WTC11 (cell line): ENCODE measurements around the gene CTTNBP2.

ENCODE experiments used
- ESRRA ChIP-seq: sonication (generic); formaldehyde crosslinking; IDR thresholded peaks from 2 replicates; pipeline ENCODE4 v1.8.1; 2022; ENCODE audit warnings: mild to moderate bottlenecking, missing genetic modification reagents, borderline replicate concordance
- NR2C2 ChIP-seq: sonication (generic); formaldehyde crosslinking; IDR thresholded peaks from 2 replicates; pipeline ENCODE4 v1.8.0; 2022; ENCODE audit warnings: mild to moderate bottlenecking, missing genetic modification reagents
- TF ChIP-seq, protein P1 (sequence below): sonication (generic); formaldehyde crosslinking; IDR thresholded peaks from 2 replicates; pipeline ENCODE4 v1.8.1; 2023; ENCODE audit warnings: mild to moderate bottlenecking, missing genetic modification reagents, moderate library complexity

DNA sequence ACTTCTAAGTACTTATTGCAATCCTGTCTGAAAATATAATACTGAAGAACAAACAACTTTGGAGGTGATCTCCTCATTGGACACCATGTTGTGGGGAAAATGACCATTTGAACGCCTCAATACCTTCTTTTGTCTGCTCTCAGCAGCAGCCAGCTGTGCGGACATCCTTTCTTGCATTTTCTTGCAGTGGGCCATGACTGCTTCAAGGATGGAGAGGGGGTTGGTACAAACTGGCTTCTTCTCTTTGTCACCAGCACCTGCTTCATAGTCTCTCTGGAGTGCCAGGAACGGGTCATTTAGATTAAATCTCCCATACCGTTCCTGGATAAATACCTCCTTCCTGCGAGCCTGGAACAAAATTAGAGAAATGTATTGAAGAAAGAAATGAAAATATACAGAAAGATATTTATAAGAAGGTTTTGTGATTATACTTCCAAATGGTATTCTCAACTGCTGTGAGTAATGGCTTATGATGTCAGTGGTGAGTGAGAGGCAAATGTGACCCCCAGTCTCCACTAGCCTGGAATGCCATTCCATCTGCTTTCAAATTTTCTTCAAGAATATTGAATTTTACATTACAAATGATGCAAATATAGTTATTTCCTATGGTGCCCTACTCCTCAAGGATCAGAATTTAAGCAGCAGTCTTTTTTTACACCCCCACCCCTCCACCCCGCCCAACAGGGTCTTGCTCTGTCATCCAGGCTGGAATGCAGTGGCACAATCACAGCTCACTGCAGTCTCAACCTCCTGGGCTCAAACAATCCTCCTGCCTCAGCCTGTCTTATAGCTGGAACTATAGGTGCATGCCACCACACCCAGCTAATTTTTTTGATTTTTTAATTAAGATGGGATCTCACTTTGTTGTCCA, 62.4 kb downstream of the CTTNBP2 start:
- no peak for TF ChIP-seq NR2C2
- TF ChIP-seq, protein P1, sequence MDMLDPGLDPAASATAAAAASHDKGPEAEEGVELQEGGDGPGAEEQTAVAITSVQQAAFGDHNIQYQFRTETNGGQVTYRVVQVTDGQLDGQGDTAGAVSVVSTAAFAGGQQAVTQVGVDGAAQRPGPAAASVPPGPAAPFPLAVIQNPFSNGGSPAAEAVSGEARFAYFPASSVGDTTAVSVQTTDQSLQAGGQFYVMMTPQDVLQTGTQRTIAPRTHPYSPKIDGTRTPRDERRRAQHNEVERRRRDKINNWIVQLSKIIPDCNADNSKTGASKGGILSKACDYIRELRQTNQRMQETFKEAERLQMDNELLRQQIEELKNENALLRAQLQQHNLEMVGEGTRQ (CRISPR knock-in tag), result no peak
- TF ChIP-seq ESRRA (CRISPR knock-in tag), result no peak
